CD14-positive monocyte (primary cell): ENCODE results near the gene ATP5F1E. TPM values are rescaled to one million over a fixed set of nuclear protein-coding genes. Genes with fewer than 3 reads are reported as not detected.

Experiments
- DNase-seq, 3 donors: peaks; one replicate each; pipeline ENCODE4 v3.0.0-alpha.2; 2011 to 2022
- H2AFZ ChIP-seq: 2 replicates; pipeline ENCODE4 v1.6.0; 2012; ENCODE audit warnings: mild to moderate bottlenecking, low read depth, low read length, inconsistent platforms; ENCODE audit not compliant: insufficient read depth, poor library complexity, severe bottlenecking
- H3K27ac ChIP-seq, 2 donors: 1 replicate in 1 of 2; 2 replicates in 1 of 2; pipeline ENCODE4 v1.5.1; 2012 to 2013; ENCODE audit warnings: low read length in 2 of 2, control low read depth in 1 of 2, inconsistent platforms in 1 of 2, low read depth in 1 of 2, mild to moderate bottlenecking in 1 of 2
- H3K27me3 ChIP-seq, 2 donors: one replicate each; pipeline versions ENCODE4 v1.6.0 to v1.6.1; 2011 to 2013; ENCODE audit warnings: low read length in 2 of 2; ENCODE audit not compliant: control insufficient read depth in 2 of 2, insufficient read depth in 2 of 2
- H3K36me3 ChIP-seq, 2 donors: replicated peaks in 1 of 2; 1 replicate in 1 of 2; 2 replicates in 1 of 2; pipeline versions ENCODE4 v1.5.1 to v1.6.1; 2012 to 2013; ENCODE audit warnings: low read length in 2 of 2, control low read depth in 1 of 2, inconsistent platforms in 1 of 2, mild to moderate bottlenecking in 1 of 2; ENCODE audit not compliant: insufficient read depth in 2 of 2, control insufficient read depth in 1 of 2
- H3K4me1 ChIP-seq, 2 donors: 1 replicate in 1 of 2; 2 replicates in 1 of 2; pipeline versions ENCODE4 v1.5.1 to v1.6.1; 2012 to 2013; ENCODE audit warnings: low read length in 2 of 2, control low read depth in 1 of 2, inconsistent platforms in 1 of 2, mild to moderate bottlenecking in 1 of 2, moderate library complexity in 1 of 2; ENCODE audit not compliant: insufficient read depth in 2 of 2, control insufficient read depth in 1 of 2
- H3K4me2 ChIP-seq: replicated peaks from 2 replicates; pipeline ENCODE3; 2012; ENCODE audit warnings: low read length, moderate library complexity, mild to moderate bottlenecking; ENCODE audit not compliant: poor library complexity, severe bottlenecking; ENCODE audit errors: extremely low read depth
- H3K4me3 ChIP-seq, 3 experiments: fragments of 200-600 bp in 1 of 3; sonication (generic) in 1 of 3; replicated peaks in 1 of 3; 1 replicate in 2 of 3; 2 replicates in 1 of 3; pipeline ENCODE4 v1.5.1; 2011 to 2013; ENCODE audit warnings: low read length in 3 of 3, mild to moderate bottlenecking in 3 of 3, control low read depth in 2 of 3, low read depth in 2 of 3, inconsistent platforms in 1 of 3, moderate library complexity in 1 of 3
- H3K79me2 ChIP-seq: 2 replicates; pipeline ENCODE4 v1.6.0; 2012; ENCODE audit warnings: mild to moderate bottlenecking, control low read depth, inconsistent platforms, low read length, moderate library complexity; ENCODE audit not compliant: insufficient read depth
- H3K9ac ChIP-seq: 2 replicates; pipeline ENCODE4 v1.6.0; 2017; ENCODE audit warnings: low read length, mild to moderate bottlenecking; ENCODE audit not compliant: insufficient read depth, poor library complexity, severe bottlenecking
- H3K9me3 ChIP-seq, 2 donors: replicated peaks in 1 of 2; 1 replicate in 1 of 2; 2 replicates in 1 of 2; pipeline versions ENCODE4 v1.5.1 to v1.6.1; 2012 to 2013; ENCODE audit warnings: low read length in 2 of 2, control low read depth in 1 of 2; ENCODE audit not compliant: control insufficient read depth in 1 of 2, insufficient read depth in 1 of 2
- H4K20me1 ChIP-seq: 2 replicates; pipeline ENCODE4 v1.6.0; 2012; ENCODE audit warnings: mild to moderate bottlenecking, low read length, control low read depth, moderate library complexity; ENCODE audit not compliant: insufficient read depth
- H3K27ac Mint-ChIP-seq, 7 donors: one replicate each; pipeline ENCODE4 v1.8.0; 2020; ENCODE audit warnings: mild to moderate bottlenecking in 7 of 7, mixed read lengths in 7 of 7, moderate library complexity in 6 of 7, inconsistent platforms in 2 of 7
- H3K27me3 Mint-ChIP-seq, 3 donors: one replicate each; pipeline ENCODE4 v1.8.0; 2021 to 2022; ENCODE audit warnings: low read depth in 3 of 3, mild to moderate bottlenecking in 3 of 3, mixed read lengths in 3 of 3, moderate library complexity in 3 of 3, inconsistent platforms in 1 of 3
- H3K36me3 Mint-ChIP-seq, 2 donors: one replicate each; pipeline ENCODE4 v1.8.0; 2020; ENCODE audit warnings: mixed read lengths in 2 of 2, inconsistent platforms in 1 of 2, mild to moderate bottlenecking in 1 of 2
- H3K4me1 Mint-ChIP-seq: one replicate; pipeline ENCODE4 v1.8.0; 2020; ENCODE audit warnings: mild to moderate bottlenecking, mixed read lengths
- H3K4me3 Mint-ChIP-seq, 2 donors: one replicate each; pipeline ENCODE4 v1.8.0; 2020; ENCODE audit warnings: mild to moderate bottlenecking in 2 of 2, mixed read lengths in 2 of 2, moderate library complexity in 1 of 2
- H3K9me3 Mint-ChIP-seq, 7 donors: one replicate each; pipeline ENCODE4 v1.8.0; 2020 to 2022; ENCODE audit warnings: mixed read lengths in 7 of 7, mild to moderate bottlenecking in 6 of 7, moderate library complexity in 6 of 7, inconsistent platforms in 2 of 7
- CTCF ChIP-seq: fragments of 200-600 bp; IDR thresholded peaks from one replicate; pipeline ENCODE4 v1.8.0; 2022; ENCODE audit warnings: antibody characterized with exemption, mild to moderate bottlenecking
- WGBS: methylation state at CpG from one replicate; pipeline ENCODE4 v1.1.5; 2013; ENCODE audit warnings: missing lambda C conversion rate; ENCODE audit not compliant: insufficient coverage; 5-methylcytosine and 5-hydroxymethylcytosine counted together
- intact Hi-C, 2 donors: fragments of 100-400 bp; cut with micrococcal nuclease; formaldehyde crosslinking; loops; one replicate each; pipeline versions ENCODE4 v1.15.0 to v1.15.1; 2023
- polyA plus RNA-seq, 3 donors: library from polyadenylated mRNA; depleted of rRNA in 1 of 3; unstranded in 2 of 3; stranded (reverse) in 1 of 3; fragments of 300-500 nt in 2 of 3; fragments of >200 nt in 1 of 3; fragmentation: Illumina TruSeq in 2 of 3; gene quantifications; 1 replicate in 2 of 3; 2 replicates in 1 of 3; pipeline ENCODE4 v1.2.3, GENCODE V29; 2012 to 2021

Gene ATP5F1E
- polyA plus RNA-seq, 3 donors = 39.0 to 105 (median 102) TPM

DNA sequence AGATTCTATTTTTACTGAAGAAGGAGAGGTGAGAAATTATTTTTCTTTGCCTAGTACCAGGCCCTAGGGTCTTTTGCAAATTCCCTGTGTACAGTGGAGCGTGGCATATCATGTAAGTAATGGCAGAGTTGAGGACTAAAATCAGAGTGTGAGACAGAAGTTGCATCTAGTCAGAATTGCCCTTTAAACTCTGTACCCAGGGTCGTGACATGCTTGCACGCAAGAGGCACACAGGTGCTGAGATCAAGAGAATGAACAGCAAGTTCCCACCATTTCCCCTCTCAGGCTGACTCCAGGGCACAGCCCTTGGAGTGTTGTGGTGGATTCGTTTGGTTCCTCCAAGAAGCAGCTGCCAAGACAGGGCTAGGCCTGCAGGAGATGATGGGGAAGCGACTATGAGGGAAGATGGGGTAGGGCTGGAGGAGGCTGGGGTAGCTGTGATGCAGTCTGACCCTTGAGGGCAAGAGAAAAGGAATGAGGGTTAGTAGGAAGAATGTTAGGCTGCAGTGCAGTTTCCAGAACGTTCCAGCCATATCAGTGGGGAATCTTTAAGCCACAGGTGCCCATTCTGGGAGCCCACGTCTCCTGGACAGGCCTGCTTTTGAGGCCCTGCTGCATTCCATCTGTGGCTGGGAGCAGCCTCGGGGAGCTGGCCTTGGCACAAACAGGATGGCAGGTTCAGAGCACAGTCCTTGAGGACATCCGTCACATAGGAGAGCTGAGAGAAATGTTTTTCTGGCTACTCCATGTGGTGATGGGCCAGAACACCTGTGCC is 44.2 kb downstream of the ATP5F1E start:
- Mint-ChIP-seq H3K27ac (peak overlapping the region in 1 of 7 donors; percentile 16), H3K4me1 (peaks cover 15% of the 10 kb centered on the region), H3K27me3 (no peaks in the 10 kb centered on the region), H3K9me3 (no peaks in the 10 kb centered on the region), H3K4me3 (no peak overlapping the region), H3K36me3 (peaks cover 64 to 65% of the 10 kb centered on the region in 2 donors)
- H3K4me2 ChIP-seq = no peak overlapping the region
- H3K9ac ChIP-seq = no peak overlapping the region
- intact Hi-C loops = loop anchor here in 1 of 2 donors (10.0 kb wide), 1 partner anchor 47 kb away; the partner anchor contains the start of gene ATP5F1E
- H3K27me3 ChIP-seq = no peaks in the 10 kb centered on the region
- WGBS = 97% methylated on average over 9 of the region's 9 CpGs
- peaks cover 40% of the 10 kb centered on the region for H3K79me2 ChIP-seq
- peaks cover 58 to 75% of the 10 kb centered on the region in 2 donors for H3K36me3 ChIP-seq
- peak overlapping the region in 1 of 2 donors; percentile 4 for H3K27ac ChIP-seq
- TF ChIP-seq CTCF = no peak
- H3K4me1 ChIP-seq = peaks cover 4 to 11% of the 10 kb centered on the region in 2 donors
- H2AFZ ChIP-seq = no peak overlapping the region
- no peak overlapping the region for H3K4me3 ChIP-seq
- H4K20me1 ChIP-seq = peaks cover 94% of the 10 kb centered on the region
- no peaks in the 10 kb centered on the region for H3K9me3 ChIP-seq
- no peak for DNase-seq

- H3K27me3 Mint-ChIP-seq = no peaks in the 10 kb centered on the region
- intact Hi-C loops = loop anchor here in 1 of 2 donors (10.0 kb wide), 1 partner anchor 48 kb away; the partner anchor contains the start of gene ATP5F1E
- 97% methylated on average over 5 of the region's 8 CpGs for WGBS
- Histone ChIP-seq H3K36me3 (peaks cover 49 to 65% of the 10 kb centered on the region in 2 donors), H2AFZ (no peak overlapping the region), H3K79me2 (peaks cover 49% of the 10 kb centered on the region), H3K9me3 (no peaks in the 10 kb centered on the region), H3K27ac (no peak overlapping the region), H3K4me3 (no peak overlapping the region), H4K20me1 (peaks cover 84% of the 10 kb centered on the region), H3K4me1 (peaks cover 13 to 20% of the 10 kb centered on the region in 2 donors), H3K9ac (no peak overlapping the region), H3K4me2 (no peak overlapping the region), H3K27me3 (no peaks in the 10 kb centered on the region)
- H3K4me1 Mint-ChIP-seq = peaks cover 24% of the 10 kb centered on the region
- no peak for DNase-seq
- no peak overlapping the region for H3K4me3 Mint-ChIP-seq
- H3K27ac Mint-ChIP-seq = no peak overlapping the region
- peaks cover 58 to 60% of the 10 kb centered on the region in 2 donors for H3K36me3 Mint-ChIP-seq
- no peak for TF ChIP-seq CTCF
- no peaks in the 10 kb centered on the region for H3K9me3 Mint-ChIP-seq
Measured at GRCh38 chr20:58986968-58987517, 45.1 kb downstream of the ATP5F1E start.
